EL (cell line): ENCODE measurements around the gene LLGL2.

Source experiments
- DNase-seq: peaks from one replicate; pipeline ENCODE4 v3.0.0-alpha.2; 2016

LLGL2 gene

GRCh38 chr17:75523647-75524046, 1.9 kb upstream of the LLGL2 start:
- DNase-seq: no peak

DNA sequence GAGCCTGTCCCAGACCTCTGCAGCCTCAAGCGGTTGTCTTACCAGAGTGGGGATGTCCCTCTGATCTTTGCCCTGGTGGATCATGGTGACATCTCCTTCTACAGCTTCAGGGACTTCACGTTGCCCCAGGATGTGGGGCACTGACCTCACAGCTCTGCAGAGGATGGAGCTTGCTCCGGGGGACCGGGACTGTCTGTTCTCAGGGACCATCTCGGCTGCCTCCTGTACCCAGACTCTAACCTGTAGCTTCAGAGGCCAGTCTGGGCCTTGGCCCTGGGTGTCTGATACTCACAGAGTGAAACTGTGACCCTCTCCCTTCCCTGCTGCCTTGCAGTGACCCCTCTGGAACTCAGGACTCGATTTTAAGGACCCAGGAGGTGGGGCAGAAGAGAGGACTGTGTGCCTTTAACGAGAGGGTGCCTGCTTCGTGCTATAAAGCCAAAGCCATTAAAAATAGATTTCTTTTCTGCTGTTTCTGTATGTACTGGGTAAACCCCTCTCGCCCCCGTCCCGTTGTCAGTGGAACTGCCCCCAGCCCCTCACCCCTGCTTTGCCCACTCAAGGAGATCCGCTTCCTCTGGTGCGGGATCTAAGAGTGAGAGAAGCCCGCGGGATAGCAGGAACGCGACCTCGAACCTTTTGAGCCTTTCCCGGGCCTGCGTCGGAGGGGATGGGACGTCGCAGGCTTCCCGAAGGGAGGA, 1.1 kb upstream of the LLGL2 start:
- DNase-seq: no peak

GRCh38 chr17:75525806-75526554, 483 bp downstream of the LLGL2 start:
- no peak for DNase-seq

DNA sequence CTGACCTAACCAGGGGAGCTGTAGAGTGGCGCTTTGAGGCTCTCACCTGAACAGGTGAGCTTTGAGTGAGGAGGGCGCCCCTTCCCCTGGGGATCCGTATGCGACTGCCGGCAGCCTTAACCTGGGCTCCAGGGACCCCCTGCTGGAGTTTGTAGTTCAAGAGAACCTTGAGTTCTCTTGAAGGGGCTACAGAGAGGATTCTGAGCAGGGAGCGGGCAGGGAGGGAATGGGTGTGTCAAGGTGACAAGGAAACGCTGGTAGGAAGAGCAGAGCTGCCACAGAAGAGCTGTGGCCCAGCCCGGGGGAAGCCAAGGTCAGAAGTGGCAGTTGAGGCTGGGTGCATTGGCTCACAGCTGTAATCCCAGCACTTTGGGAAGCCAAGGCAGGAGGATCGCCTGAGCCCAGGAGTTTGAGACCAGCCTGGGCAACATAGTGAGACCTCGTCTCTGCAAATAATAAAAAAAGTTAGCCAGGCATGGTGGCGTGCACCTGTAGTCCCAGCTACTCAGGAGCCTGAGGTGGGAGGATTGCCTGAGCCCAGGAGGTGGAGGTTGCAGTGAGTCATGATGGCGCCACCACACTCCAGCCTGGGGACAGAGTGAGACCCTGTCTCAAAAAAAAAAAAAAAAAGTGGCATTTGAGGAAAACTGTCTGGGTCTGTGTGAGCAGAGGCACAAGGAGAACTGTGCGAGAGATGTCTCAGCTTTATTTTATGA, 1.2 kb downstream of the LLGL2 start:
- no peak for DNase-seq

- DNase-seq: no peak
Observed at GRCh38 chr17:75530837-75531720, 5.6 kb downstream of the LLGL2 start.

DNA sequence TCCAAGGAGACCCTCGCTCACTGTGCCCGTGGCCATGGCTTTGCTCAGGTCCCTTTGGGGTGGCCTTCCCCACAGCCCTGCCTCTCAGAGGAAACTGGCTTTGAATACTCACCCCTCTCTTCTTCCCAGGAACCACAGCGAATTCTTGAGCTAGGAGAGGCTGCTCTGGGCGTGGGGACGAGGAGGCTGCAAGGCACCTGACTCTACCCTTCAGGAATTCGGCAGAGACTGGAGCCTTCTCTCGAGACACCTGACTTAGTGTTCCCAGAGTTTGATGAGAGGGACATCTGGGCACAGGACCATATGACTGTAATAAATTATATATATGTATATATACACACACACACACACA, 6.2 kb downstream of the LLGL2 start:
- peak; percentile 36 for DNase-seq

GRCh38 chr17:75535119-75535537, 9.6 kb downstream of the LLGL2 start:
- no peak for DNase-seq

DNA sequence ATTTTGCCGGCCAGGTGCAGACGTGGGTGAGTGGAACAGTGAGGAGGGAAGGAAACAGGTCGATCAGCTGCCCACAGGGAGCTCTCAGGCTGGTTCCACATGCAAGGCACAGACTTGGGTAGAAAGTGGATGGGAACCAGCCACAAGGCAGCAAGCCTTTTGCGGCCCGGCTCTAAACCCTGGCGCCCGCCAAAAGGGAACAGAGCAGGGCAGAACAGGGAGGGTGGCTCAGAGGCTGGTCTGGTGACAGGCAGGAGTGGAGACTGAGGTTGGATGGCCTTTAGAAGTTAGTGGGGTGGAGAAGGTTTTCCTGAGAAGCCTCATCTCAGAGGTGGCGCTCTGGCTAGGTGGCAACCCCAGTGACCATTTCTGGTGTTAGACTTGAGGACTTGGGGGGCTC, 10.4 kb downstream of the LLGL2 start:
- DNase-seq: no peak

- DNase-seq: no peak
Observed at GRCh38 chr17:75536366-75536765, 10.9 kb downstream of the LLGL2 start.

DNA sequence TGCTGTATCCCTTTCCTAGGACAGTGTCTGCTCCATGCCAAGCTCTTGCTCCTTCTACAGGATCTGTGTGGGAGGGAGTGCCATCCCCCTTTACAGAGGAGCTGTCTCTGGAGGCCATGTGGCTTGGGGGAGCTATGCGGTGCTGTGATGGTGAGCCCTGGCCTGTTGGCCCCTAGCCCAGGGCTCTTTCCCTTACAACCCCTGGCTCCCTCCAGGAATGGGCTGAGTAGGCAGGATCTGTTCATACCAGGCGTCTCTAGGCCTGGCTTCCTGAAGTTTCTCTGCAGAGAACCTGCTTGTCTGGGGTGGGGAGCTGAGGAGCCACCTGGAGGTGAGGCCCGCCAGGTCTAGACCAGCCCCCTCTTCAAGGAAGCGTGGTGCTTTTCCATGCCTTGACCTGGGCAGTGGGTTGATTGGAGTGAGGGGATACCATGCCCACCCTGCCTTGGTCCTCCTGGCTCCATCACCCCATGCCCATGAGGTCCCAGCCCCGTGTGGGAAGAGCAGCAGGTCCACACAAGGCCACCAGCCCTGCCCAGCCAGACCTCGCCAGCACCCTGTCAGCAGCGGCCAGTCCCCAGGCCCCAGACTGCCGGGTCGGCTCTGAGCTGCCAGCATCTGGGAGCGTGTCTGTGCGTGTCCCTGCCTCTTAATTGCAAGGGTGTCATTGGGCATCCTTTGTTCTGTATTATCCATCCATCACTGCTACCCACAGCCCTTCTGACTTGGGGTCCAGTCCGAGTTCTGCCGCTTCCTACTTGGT, 14.7 kb downstream of the LLGL2 start:
- no peak for DNase-seq

DNA sequence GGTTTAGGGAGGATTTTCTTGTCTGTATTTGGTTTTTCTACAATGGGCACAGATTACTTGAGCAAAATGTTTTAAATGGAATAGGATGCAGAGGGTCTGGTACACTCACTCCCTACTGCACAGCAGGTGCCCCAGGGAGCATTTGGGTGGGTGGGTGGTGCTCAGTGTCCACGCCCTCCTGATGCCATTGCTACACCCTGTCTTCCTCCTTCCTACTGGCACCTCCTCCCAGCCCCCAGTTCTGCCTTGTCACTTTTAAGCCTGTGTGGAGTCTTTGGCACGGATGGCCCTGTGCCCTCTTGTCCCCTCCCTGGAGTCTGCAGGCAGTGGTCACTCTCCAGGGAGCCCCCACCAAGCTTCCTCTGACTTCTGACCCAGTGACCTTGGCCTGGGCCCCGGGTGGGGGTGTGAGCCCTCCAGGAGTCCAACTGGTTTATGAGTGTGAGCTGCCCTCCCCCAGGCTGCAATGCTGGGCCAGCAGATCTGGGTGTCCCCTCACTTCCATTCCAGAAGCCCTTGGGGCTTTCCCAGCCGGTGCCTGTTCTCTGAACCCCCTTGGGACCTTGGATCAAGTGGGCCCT, 15.5 kb downstream of the LLGL2 start:
- no peak for DNase-seq

GRCh38 chr17:75542229-75542628, 16.7 kb downstream of the LLGL2 start:
- no peak for DNase-seq

GRCh38 chr17:75542728-75543336, 17.3 kb downstream of the LLGL2 start:
- DNase-seq: no peak

GRCh38 chr17:75544250-75544649, 18.8 kb downstream of the LLGL2 start:
- no peak for DNase-seq

- no peak for DNase-seq
Observed at GRCh38 chr17:75546181-75546580, 20.7 kb downstream of the LLGL2 start.

DNA sequence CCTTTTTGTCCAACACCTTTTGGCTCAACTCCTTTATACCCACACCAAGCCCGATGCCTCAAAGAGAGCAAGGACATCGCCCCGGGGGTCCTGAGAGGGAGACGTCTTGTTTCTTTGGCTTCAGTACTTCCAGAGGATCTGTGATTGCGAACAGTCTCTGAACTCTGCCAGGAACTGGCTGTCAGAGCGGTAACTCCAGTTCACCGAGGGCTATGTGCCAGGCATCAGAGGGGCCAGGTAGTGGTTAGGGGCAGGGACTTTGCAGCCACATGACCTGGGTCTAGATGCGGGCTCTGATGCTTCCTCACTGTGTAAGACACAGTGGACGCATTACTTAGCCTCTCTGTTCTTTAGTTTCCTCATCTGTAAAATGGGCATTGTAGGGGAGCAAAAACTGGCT, 21.6 kb downstream of the LLGL2 start:
- DNase-seq: no peak

DNA sequence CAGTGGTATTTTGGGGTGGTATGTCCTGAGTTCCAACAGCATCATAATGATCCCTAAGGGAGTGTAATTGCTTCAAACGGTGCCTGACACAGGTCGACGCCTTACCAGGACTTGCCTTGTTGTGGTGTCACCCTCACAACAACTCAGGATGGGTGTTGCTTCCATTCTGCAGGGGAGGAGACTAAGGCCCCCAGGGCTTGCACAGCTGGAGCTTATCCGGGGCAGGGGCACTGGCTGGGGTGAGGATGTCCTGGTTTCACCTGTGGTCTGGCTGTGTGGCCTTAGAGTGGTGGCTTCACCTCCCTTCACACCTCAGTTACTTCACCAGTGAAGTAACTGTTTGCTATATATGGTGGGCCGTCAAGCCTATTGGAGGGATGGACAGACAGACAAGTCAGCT, 23.3 kb downstream of the LLGL2 start:
- DNase-seq: no peak

DNA sequence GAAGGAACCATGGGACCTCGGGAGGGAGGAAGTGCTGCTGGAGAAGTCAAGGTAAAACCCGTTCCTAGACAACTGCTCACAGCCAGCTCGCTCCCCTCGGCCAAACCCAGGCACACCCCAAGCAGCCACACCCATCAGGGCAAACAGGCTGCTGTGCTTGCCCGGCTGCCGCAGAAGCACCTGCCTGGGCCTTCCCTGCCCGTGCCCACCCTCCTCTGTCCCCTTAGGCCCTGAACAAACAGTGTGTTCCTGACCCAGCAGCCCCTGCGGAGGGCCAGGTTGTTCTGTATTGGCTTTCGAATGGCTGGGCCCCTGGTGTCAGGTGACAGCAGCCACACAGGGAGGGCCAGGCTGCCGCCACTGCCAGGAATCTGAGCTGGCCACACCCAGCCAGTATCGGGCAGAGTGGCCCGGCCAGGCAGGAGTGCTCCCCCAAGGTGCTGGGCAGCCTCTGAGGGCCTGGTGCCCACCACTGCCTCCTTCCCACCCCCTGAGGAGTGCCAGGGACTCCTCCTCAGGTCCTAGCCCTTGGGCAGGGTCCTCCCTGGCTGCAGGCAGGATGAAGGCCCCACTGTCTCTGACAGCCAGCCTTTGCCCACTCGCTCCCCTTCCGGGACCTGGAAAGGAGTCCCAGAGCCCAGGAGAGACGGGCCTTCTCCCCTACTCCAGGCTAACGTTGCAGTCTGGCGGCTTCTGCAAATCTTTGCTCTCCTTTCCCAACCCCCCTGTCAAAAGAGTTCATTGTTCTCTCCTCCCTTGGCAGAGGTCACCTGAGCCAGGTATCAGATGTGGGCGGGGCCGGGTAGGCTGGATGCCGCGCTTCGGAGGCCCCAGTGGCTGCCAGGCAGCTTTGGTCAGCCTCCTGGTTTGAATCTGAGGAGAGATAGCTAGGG, 24.0 kb downstream of the LLGL2 start:
- DNase-seq: no peak

GRCh38 chr17:75550139-75550465, 24.6 kb downstream of the LLGL2 start:
- no peak for DNase-seq

DNA sequence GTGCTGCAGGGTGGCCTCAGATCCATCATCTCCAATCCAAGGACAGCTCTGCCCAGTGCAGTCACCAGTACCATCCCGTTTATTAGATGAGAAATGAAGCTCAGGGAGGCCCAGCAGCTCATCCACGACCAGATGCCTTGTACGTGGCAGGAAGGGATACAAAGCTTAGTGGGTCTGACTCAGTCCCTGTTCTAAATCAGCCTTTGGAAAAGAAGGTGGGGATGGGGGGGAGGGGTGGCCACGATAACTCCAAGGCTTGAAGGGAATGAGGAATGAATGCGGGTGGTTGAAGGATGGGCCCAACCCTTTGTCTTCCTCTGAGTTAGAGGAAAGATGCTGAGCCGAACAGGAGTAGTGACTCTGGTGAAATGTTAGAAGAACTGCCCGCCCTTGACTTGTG, 25.8 kb downstream of the LLGL2 start:
- no peak for DNase-seq
